Measurements from ENCODE around the gene NTM.

Gene NTM

DNA sequence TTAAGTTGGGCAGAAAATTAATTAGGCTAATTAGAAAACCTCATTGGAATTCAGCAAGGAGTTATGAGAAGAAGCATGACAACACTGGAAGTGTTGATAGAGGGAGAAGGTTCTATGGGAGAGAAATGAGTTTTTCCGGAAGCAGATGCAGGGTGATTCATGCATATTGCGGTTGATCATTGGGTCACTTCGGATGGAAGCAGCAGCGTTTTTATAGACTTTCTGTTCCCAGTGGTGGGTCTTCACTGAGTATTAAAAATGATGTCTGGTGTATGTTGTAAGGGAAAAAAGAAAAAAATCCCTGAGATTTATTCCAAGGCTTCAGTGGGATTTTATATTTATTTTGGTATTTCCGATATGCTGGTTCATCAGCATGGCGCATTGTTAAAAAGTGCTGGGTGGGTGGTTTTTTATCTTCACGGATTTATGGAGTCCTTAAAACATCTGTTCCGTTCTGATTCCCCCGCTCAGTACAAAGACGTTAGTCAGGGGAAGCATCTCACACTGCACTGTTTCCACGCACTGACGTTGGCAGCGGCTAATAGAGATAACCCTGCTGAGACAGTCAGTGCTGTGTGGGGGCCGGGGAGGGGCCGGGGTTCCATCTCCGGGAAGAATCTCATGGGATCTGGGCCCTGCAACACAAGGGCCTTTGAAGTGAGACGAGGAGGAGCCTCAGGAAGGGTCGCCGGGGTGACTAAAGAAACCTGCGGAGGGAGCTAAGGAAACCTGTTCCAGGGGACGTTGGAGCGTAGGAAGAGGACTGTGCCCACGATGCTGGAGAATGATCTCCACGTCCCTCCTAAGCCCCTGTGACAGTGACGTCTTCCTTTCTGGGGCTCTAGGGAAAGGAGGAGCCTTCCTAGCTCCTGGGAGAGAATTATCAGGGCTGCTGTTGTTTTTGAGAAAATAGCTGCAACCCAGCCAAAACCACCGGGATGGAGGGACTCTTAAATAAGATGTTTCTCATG, 390.0 kb downstream of the NTM start:
- DNase-seq (ENCODE audit: low read depth in 3 of 3, low spot score in 1 of 3): no peak

DNA sequence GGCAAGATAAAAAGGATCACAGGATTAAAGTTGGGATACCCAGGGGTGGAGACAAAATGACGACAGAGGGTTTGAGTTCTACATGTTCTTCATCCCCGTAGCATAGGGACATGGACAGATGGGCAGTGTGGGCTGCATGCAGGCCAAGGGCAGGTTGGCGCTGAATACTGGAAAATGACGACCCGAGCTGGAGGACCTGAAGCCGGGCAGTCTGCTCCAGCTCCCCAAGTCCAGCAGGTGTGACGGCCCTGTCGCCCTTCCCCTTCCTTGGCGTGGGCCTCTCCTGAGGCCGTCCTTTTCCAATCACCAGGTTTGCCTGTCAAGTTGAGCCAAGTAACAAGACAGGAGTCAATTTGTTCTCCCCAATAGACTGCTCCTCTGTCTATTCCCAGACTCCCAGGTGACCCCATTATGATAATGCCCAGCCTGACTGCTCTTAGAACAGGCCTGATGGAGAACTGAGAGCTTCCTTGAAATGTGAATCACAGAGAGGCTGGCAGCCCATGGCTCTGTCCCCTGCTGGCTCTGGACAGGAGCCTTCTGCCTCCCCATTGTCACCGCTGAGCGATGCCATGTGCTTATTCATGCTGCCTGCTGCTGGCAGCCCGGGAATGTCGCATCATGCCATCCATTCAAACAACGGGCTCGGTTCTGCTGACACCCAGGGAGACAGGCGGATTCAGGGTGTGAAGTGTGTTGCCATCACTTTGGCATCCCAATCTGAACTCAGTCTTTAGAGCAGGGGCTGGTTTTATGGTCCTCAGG, 392.1 kb downstream of the NTM start:
- no peak for DNase-seq (ENCODE audit: low read depth in 3 of 3, low spot score in 1 of 3)

DNA sequence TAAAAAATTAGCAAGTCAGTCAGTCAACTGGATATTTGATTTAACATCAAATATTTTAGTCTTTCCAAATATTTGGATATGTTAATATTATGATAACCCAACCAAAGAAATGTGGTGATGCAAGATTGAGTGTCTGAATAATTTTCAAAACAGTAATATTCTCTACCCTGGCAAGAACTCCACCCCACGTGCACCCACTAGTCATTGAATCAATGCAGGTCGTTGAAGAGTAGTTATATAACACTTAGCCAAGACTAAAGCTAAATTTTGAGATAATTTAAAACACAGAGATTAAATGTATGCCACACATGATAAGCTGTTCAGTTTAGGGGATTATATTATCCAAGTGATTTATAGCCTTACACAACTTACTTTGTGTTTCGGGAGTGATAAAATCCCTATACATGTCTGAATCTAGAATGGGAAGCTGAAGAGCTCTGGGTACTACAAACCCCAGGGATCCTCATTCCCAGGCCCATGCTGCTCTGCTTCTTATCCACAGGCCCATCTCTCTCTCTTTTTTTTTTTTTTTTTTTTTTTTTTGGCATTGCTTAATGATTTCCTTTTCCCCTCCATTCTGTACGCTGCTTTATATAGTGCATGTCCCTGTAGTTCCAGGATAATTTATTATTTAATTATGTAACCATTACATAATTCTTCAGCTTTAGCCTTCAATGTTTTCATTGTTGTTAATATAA, 392.9 kb downstream of the NTM start:
- DNase-seq (ENCODE audit: low read depth in 3 of 3, low spot score in 1 of 3): no peak

DNA sequence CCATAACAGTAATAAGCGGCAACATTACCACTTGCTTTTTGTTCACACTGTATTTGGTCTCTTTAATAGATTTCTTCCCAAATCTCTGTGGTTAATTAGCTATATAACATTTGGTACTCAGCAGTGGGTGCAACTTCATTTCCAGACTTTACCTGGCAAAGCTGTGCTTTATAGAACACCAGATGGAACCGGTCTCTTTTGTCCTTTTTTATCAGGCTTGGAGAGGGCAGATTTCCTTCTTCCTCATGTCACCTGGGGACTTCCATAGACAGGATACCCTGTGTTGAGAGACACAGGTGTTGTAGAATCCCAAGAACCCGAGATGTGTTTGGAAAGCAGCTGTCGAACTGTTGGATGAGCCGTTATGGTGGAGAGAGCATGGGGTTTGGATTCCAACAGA, 393.7 kb downstream of the NTM start:
- DNase-seq (ENCODE audit: low read depth in 3 of 3, low spot score in 1 of 3): no peak

DNA sequence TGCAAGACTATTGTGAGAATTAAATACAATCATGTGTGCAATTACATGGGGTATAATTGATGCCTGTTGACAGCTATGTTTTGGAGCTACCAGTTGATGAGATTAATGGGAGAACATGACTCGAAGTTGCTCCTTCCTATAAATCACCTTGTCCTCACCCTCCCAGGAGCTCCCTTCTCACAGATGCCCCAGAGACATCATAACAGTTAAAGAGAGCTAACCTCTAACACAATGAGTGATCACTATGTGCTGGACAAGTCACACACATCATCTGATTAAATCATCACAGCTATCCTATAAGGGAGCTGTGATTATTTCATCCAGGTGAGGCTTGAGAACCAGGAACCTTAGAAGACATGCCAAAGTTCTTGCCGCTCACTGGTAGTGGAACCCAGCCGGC, 394.2 kb downstream of the NTM start:
- DNase-seq (ENCODE audit: low read depth in 3 of 3, low spot score in 1 of 3): no peak

DNA sequence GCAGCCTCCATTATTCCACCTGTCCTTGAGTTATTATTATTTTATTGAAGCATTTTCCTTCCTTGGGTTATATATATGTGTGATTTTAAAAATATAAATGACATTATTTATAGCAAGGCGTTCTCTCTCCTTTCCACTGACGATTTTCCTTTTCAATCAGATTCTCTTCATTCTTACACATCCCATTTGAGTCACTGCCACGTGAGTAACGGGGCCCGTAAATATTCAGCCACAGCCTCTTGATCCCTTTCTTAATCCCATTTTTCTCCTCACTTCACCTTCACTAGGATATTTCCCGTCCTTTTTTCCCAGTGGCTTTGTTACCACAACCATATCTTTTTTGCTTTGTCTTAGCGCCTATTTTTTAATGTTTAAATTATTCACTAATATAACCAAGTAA, 396.2 kb downstream of the NTM start:
- DNase-seq (ENCODE audit: low read depth in 3 of 3, low spot score in 1 of 3): no peak

DNA sequence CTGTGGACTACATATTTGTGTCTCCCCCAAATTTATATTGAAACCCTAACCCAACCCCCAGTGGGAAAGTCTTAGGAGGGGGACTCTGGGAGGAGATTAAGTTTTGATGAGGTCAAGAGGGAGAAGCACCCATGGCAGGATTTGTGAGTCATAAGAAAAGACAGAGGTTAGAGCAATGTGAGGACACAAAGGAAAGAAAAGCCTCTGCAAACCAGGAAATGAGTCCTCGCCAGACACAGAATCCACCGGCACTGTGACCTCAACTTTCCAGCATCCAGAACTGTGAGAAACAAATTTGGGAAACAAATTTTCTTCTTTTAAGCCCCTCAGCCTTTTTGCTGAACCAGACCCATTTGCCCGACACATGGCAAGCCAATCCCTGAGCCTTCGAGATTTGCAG, 397.0 kb downstream of the NTM start:
- DNase-seq (ENCODE audit: low read depth in 3 of 3, low spot score in 1 of 3): no peak

DNA sequence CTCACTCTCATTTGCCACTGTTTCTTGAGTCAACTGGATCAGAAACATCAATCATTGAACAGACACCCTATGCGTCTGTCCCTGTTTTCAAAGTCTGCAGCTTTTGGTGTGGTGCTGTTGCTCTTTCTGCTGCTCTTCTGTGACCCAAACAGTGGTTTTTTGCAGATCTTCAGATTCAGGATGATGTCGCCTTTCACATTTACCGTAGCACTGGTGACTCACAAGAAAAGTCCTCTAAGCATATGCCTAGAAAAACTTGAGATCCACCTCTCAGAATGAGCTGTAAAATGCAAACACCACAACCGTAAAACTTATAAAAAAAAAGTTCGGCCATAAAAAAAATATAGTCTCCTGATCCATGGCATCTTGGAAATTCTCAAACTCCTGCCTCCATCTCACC, 400.4 kb downstream of the NTM start:
- no peak for DNase-seq (ENCODE audit: low read depth in 3 of 3, low spot score in 1 of 3)

DNA sequence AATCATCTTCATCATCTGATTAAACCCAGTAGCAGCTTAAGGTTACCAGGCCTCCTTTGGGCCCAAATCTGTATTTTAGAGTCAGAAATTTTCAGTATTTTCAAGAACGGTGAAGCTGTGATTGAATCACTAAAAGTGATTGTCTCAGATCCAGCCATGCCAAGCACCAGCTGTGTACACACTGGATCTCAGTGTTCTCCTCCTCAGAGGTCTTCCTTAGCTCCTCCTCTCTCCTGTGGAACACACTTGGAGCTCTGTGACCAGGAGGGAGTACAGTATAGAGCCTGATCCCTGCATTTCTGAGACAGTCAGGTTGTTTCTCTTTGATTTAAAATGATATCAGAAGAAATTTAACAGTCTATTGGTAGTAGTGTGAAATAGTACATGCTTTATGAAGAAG, 401.1 kb downstream of the NTM start:
- no peak for DNase-seq (ENCODE audit: low read depth in 3 of 3, low spot score in 1 of 3)

DNA sequence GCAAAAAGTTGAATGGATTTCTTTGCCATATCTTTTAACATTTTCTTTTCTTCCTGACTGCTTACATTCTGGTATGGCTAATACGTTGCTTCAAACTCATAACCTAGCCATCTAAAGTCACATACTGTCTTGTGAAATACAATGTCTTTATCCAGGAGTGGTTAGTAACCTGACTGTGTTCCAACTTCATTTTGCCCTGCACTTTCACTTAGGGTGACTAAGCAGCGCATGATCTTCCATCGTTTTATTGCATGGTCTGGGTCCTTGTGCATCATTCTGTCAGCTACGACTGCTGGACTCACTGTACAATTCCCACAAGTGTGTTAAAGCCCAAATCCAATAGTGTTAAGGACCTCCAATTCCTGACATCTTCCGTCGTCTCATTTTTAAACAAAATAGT, 403.2 kb downstream of the NTM start:
- no peak for DNase-seq (ENCODE audit: low read depth in 3 of 3, low spot score in 1 of 3)

DNA sequence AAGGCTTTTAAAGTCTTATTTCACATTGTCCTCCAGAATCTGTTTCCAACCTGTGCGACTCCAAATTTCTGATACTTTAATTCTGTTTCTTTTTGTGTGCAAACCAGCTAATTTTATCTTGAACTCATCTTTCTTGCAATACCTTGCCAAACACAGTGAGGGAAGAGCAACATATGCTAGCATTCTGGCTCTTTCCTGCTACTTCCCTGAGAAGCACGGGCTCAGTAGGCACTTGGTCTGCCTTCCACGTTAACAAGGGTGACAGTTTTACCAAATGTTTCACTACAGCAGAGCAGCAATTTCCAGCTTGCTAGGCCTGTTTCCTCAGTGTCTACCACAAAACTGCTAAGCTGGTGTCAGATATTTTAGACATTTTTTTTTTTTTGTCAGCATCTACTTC, 405.8 kb downstream of the NTM start:
- DNase-seq (ENCODE audit: low read depth in 3 of 3, low spot score in 1 of 3): no peak

DNA sequence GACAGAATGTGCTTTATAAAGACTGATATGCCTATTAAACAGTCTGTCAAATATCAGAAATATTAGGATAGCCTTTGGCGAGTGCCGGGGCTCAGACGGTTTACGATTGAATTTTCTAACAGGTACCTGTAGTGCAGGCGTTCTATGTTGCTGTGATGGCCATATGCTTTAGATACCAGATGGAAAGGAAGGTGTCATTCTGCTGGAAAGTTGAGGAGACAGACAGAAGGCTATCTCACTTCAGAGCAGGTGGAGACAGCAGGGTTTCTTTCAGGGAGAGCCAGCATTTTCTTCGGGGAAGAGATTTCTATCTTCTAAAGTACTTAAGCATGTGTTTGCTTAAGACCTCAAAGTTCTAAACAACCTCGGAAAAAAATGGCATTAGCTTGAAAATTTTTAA, 415.4 kb downstream of the NTM start:
- no peak for DNase-seq (ENCODE audit: low read depth in 3 of 3, low spot score in 1 of 3)

DNA sequence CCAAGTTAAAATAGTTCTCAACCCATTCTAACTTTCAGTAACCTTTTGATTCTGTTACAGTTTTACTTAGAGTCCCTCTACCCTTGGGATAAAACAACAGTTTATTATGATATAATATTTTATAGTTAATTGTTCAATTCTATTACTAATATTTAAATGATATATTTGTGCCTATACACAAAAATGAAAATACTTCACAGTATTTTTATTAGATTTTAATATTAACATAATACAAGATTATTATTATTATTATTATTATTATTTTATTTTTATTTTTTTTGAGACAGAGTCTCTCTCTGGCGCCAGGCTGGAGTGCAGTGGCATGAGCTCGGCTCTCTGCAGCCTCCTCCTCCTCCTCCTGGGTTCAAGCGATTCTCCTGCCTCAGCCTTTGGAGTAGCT, 416.7 kb downstream of the NTM start:
- DNase-seq (ENCODE audit: low read depth in 3 of 3, low spot score in 1 of 3): no peak

DNA sequence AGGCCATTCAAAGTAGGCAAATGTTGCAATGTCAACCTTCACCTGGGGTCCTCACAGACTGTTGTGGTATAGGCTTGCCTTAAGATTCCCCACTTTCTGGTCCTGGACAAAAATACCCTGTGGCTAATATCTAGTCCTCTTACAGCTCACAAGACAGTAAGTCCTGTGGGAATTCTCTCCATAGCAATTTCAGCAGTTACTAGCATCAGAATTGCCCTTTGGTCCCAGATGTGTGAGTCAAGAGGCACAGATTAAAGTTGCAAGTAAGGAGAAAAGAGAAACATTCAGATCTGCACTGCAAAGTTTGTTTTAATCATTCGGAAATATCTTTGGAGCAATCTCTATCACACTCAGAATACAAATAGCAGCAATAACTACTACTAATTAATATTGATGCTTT, 420.2 kb downstream of the NTM start:
- no peak for DNase-seq (ENCODE audit: low read depth in 3 of 3, low spot score in 1 of 3)

DNA sequence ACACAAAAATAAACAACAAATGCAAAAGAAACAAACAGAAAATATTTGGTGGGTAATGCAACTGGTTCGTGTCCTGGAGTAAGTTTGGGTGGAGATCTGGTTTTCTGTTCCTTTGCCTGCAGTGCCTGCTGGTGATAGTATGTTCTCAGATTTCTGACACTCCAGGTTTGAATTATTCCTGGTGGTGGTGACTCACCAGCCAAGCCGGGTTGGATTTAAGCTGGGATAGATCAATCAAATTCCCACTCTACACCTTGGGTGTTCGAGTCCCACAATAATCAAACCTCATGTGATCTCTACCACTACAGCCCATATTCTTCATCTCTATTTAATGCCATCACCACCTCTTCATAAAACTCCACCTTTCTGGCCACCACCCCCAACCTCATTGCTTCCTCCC, 421.8 kb downstream of the NTM start:
- DNase-seq (ENCODE audit: low read depth in 3 of 3, low spot score in 1 of 3): no peak

DNA sequence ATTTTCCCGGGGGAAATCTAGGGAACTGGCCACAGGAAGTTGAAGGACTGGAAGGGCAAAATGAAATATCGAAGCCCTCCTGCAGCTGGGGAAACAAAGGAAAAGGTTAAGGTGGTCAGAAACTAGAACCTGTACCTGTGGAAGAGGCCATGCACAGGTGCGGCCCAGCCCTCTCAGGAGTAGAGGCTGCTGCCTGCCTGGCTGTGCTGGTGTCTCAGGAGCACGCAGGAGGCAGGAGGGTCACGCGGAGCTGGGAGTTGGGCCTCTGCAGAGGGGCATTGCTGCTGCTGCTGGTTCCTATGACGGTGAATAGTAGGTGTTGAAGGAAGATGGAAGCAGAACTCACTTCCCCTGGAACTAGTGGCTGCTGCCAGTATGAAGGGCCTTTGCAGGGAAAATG, 425.7 kb downstream of the NTM start:
- no peak for DNase-seq (ENCODE audit: low read depth in 3 of 3, low spot score in 1 of 3)

DNA sequence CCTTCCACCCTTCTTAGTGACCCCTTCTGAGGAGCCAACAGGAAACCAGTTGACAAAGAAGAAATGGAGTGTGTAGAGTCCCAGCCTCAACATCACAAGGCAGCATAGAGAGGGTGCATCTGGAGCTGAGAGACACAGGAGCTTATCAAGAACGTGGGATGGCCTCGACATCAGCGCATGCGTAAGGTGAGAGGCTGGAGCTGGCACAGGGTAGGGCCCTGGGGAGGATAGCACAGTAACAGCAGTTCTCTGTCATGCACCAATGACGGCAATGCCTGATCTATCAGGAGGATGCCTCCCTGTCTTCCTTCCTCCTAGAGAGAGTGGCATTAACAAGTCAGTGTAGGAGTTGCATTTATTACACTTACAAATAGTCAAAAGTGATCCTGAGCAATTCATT, 426.1 kb downstream of the NTM start:
- no peak for DNase-seq (ENCODE audit: low read depth in 3 of 3, low spot score in 1 of 3)

DNA sequence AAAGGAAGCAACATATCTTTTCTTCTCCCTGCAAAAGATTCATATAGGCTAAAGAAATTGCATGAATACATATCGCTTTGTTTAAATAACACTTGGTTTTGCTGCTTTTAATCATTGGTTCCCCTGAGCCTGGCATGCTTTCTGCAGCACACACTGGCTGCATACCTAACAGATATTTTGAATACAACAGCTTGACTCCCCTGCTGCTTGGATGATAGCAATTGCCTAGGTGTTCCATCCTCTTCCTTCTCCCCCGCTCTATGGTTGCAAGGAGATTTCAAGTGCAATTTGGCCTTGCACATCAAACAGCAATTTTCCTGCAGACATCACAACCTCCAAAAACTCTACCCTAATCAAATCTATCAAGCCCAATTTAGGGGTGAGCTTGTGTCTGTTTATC, 430.0 kb downstream of the NTM start:
- DNase-seq (ENCODE audit: low read depth in 3 of 3, low spot score in 1 of 3): no peak

DNA sequence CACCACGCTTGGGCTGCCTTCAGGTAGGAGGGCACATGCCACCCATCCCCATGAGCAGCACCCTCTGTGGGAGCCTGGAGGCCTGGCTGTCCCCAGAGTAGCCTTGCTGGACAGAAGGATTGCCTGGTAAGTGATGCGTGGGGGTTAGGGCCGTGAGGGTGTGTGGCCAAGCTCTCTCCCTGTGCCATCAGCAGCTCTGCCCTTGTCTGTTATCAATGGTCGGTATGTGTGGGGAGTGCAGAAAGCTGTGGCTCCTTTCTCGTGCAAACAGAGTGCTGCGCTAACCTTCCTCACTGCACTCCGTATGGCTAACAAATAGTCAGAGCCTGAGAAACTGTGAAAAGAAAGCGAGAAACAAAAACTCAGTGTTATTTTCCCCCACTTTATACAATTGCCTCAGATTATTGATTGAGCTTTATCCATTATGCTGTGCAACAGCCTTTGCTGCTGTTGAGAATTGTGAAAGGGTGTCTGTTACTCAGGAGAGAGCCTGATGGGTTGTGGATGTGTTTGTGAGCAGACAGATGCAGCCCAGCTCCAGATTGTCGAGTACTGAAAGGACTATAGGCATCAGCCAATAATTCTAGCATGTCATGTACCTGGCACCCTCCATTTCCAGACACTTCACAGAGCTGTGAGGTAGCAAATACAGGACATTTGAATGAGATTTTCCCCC, 432.2 kb downstream of the NTM start:
- no peak for DNase-seq (ENCODE audit: low read depth in 3 of 3, low spot score in 1 of 3)

DNA sequence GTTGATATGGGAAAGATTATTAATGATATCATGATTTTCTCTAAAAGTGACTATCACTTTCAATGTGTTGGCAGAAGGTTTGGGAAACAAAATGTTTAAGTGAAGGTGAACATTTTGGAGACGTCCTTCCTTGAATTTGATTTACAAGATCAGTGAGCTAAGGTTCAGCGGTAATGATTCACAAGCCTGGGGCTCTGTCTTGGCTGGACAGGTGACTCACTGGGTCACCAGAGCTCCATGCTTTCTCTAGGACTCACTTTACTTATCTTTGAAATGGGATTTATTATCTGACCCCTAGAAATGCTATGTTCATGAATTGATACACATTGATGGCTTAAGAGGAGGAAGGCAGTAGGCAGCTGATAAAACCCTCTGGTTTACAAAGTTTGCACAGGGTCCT, 437.5 kb downstream of the NTM start:
- no peak for DNase-seq (ENCODE audit: low read depth in 3 of 3, low spot score in 1 of 3)

DNA sequence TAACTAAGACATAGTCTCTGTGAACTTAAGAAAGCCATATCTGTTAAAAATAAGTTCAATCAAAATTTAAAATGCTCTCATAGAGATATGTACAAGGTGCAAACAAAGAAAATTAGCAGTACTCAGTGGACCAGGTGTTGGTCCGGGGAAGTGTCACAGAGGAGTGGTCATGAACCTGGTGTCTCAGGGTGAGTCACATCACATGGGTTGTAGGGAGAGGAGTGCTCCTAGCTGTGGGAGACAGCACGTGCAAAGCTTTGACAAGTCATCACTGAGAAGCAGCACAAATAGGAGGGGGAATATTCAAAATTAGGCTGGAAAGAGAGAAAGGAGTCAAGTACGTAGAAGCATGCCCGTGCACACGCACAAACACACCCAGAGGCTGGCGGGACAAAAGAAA, 438.1 kb downstream of the NTM start:
- DNase-seq (ENCODE audit: low read depth in 3 of 3, low spot score in 1 of 3): no peak
